Measurements from ENCODE around the gene MYCBPAP. TPM values are rescaled to one million over a fixed set of nuclear protein-coding genes. Genes with fewer than 3 reads are reported as not detected.

The MYCBPAP gene
- polyA plus RNA-seq, 2 donors = 0.05 to 0.22 TPM

DNA sequence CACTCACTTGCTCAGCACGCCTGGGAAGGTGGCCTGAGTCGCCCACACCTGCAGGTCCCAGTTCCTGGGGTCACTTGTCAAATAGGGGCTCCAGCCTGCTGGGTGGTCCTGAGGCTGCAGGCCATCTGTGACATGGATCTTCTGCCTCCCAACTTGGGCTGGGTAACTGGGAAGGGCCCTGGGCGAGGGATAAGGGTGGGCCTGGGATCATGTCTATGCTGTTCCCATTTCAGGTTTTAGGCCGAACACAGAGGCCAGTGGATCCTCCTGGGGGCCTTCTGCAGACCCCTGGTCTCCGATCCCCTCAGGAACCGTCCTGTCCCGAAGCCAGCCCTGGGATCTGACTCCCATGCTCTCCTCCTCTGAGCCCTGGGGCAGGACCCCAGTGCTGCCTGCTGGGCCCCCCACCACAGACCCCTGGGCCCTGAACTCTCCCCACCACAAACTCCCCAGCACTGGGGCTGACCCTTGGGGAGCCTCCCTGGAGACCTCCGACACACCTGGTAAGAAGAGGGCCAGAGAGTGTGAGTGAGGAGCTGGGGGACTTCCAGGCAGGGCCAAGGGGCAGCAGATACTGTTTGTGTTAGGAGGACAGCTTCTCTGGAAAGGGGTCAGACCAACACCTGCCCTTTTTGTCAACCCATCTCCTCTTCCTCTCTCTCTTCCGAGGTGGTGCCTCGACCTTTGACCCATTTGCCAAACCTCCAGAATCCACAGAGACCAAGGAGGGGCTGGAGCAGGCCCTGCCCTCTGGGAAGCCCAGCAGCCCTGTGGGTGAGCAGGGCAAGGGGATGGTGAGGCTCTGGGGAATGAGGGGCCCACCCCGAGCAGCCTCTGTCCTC, 32.5 kb downstream of the MYCBPAP start:
- H3K36me3 ChIP-seq (ENCODE audit: control insufficient read depth in 2 of 2, insufficient read depth in 2 of 2, low read length in 1 of 2) = peaks cover 0 to 33% of the 10 kb centered on the region in 2 donors
- peak overlapping the region; percentile 57 to 86 for H3K27ac ChIP-seq (ENCODE audit: low read depth in 2 of 2, low read length in 1 of 2)
- H3K9me3 ChIP-seq (ENCODE audit: control insufficient read depth in 2 of 2, insufficient read depth in 1 of 2, low read depth in 1 of 2, low read length in 1 of 2) = no peaks in the 10 kb centered on the region
- WGBS, 2 donors = 78 to 82% methylated on average over 11 of the region's 11 CpGs
- no peaks in the 10 kb centered on the region for H3K27me3 ChIP-seq (ENCODE audit: control insufficient read depth in 1 of 2, insufficient read depth in 2 of 2, low read length in 2 of 2)
- H3K4me1 ChIP-seq (ENCODE audit: control insufficient read depth in 2 of 2, insufficient read depth in 2 of 2, low read length in 1 of 2) = peaks cover 7 to 51% of the 10 kb centered on the region in 2 donors
- no peak overlapping the region for H3K4me3 ChIP-seq (ENCODE audit: low read depth in 1 of 2, low read length in 2 of 2)

DNA sequence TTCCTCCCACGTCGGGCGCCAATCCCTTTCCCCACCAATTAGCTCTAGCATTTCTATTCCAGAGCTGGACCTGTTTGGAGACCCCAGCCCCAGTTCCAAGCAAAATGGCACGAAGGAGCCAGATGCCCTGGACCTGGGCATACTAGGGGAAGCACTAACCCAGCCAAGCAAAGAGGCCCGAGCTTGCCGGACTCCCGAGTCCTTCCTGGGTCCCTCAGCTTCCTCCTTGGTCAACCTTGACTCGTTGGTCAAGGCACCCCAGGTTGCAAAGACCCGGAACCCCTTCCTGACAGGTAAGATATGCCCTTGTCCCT, 33.1 kb downstream of the MYCBPAP start:
- 57 to 62% methylated on average over 9 of the region's 9 CpGs for WGBS, 2 donors
- H3K27ac ChIP-seq (ENCODE audit: low read depth in 2 of 2, low read length in 1 of 2) = peak overlapping the region; percentile 82 to 86
- H3K27me3 ChIP-seq (ENCODE audit: control insufficient read depth in 1 of 2, insufficient read depth in 2 of 2, low read length in 2 of 2) = no peaks in the 10 kb centered on the region
- H3K4me1 ChIP-seq (ENCODE audit: control insufficient read depth in 2 of 2, insufficient read depth in 2 of 2, low read length in 1 of 2) = peaks cover 7 to 50% of the 10 kb centered on the region in 2 donors
- H3K9me3 ChIP-seq (ENCODE audit: control insufficient read depth in 2 of 2, insufficient read depth in 1 of 2, low read depth in 1 of 2, low read length in 1 of 2) = no peaks in the 10 kb centered on the region
- peaks cover 0 to 30% of the 10 kb centered on the region in 2 donors for H3K36me3 ChIP-seq (ENCODE audit: control insufficient read depth in 2 of 2, insufficient read depth in 2 of 2, low read length in 1 of 2)
- peak overlapping the region; percentile 39 to 52 for H3K4me3 ChIP-seq (ENCODE audit: low read depth in 1 of 2, low read length in 2 of 2)

DNA sequence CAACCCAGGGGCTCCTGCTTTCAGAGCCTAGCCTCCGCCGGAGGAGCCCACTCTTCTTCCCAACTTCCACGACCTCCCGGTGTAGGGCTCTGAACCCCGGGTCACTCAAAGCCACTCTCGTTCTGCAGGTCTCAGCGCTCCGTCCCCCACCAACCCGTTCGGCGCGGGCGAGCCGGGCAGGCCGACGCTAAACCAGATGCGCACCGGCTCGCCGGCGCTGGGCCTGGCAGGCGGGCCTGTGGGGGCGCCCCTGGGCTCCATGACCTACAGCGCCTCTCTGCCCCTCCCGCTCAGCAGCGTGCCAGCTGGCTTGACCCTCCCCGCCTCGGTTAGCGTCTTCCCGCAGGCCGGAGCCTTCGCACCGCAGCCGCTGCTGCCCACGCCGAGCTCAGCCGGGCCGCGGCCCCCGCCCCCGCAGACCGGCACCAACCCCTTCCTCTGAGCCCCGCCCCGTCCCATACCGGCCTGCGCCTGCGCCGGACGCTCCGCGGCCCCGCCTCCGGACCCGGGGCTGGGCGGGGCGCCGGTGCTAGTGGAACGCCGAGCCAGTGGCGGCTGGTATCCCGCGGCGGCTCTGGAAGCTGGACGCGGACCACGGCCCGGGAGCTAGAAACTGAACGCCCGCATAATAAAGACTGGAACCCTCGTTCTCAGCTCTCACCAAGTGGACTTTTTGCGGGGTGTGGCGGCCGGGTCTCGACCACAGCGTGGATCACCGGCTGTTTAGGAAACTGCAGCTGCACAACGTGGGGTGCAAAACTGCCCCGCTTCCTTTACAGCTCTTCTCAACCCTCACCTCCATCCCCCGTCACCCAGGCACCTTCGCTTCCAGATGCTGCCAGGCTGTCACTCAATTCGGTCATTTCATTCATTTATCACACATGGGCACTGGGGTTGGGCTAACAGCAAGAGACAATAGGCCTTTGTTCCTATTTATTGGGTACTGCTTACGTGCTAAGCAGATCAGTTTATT, 33.8 kb downstream of the MYCBPAP start:
- Histone ChIP-seq H3K27me3 (ENCODE audit: control insufficient read depth in 1 of 2, insufficient read depth in 2 of 2, low read length in 2 of 2) (no peaks in the 10 kb centered on the region), H3K4me3 (ENCODE audit: low read depth in 1 of 2, low read length in 2 of 2) (peak overlapping the region; percentile 39 to 52), H3K9me3 (ENCODE audit: control insufficient read depth in 2 of 2, insufficient read depth in 1 of 2, low read depth in 1 of 2, low read length in 1 of 2) (no peaks in the 10 kb centered on the region), H3K4me1 (ENCODE audit: control insufficient read depth in 2 of 2, insufficient read depth in 2 of 2, low read length in 1 of 2) (peaks cover 7 to 49% of the 10 kb centered on the region in 2 donors), H3K27ac (ENCODE audit: low read depth in 2 of 2, low read length in 1 of 2) (peak overlapping the region; percentile 82 to 86), H3K36me3 (ENCODE audit: control insufficient read depth in 2 of 2, insufficient read depth in 2 of 2, low read length in 1 of 2) (peaks cover 0 to 24% of the 10 kb centered on the region in 2 donors)
- WGBS, 2 donors = 3% methylated on average over 69 to 82 of the region's 82 CpGs

DNA sequence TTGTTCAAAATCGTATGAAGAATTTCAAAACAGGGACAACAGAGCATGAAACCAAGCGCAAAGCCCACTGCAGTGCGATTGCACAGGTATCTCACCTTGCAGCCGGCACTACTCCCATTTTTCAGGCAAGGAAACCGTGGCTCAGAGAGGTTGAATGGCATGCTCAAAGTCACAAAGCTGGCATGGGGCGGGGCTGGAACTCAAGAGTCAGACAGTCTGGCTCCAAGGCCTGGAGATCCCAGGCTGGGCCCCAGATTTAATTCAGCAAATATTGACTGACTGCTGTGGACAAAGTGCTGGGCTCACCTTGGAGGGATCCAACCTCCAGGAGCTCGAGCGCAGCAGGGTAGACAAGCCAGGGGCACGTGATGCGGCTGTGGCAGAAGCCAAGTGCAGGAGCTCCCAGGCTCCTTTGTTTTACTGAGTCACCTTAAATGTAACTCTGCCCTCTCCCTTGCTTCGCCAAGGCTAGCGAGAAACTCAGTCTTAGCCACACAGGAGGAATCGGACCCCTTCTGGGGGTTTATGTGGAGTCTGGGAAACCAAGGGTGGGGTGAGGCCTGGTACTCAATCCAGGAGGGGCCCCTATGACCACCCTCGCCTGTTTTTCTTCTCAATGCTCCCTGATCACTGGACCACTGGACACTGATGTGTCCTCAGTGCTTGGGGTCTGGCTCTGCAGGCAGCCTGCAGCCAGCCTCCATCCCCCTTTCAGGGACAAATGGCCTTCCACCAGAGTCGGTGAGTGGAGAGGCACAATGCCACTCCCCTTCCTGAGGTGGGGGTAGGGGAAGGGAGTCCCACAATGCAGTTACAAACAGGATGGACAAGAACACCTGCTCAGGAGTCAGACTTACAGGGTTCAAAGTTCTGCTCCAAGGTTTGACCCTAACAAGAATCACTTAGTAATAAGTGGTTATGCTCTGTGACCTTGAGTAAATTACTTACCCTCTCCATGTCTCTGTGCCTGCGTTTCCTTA, 34.8 kb downstream of the MYCBPAP start:
- Histone ChIP-seq H3K36me3 (ENCODE audit: control insufficient read depth in 2 of 2, insufficient read depth in 2 of 2, low read length in 1 of 2) (peaks cover 0 to 16% of the 10 kb centered on the region in 2 donors), H3K9me3 (ENCODE audit: control insufficient read depth in 2 of 2, insufficient read depth in 1 of 2, low read depth in 1 of 2, low read length in 1 of 2) (no peaks in the 10 kb centered on the region), H3K4me3 (ENCODE audit: low read depth in 1 of 2, low read length in 2 of 2) (no peak overlapping the region), H3K4me1 (ENCODE audit: control insufficient read depth in 2 of 2, insufficient read depth in 2 of 2, low read length in 1 of 2) (peaks cover 14 to 46% of the 10 kb centered on the region in 2 donors), H3K27ac (ENCODE audit: low read depth in 2 of 2, low read length in 1 of 2) (peak overlapping the region; percentile 82 to 84), H3K27me3 (ENCODE audit: control insufficient read depth in 1 of 2, insufficient read depth in 2 of 2, low read length in 2 of 2) (no peaks in the 10 kb centered on the region)
- WGBS, 2 donors = 49 to 63% methylated on average over 16 of the region's 16 CpGs

DNA sequence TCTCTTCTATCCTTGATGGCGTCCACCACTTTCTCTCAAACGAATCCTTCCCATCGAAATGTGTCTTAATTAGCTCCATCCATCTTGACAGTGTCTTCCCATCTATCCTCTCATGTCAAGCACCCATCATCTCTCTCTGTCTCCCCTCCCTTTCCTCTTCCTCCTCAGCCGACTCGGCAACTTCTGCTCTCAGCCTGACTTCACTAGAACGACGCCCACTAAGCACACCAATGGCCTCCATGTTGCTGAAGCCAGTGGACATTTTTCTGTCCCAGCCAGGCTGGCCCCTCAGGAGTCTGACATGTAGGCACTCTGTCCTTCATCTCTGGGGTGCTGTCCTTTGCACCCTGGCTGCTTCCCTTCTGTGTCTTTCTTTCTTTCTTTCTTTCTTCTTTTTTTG, 36.3 kb downstream of the MYCBPAP start:
- no peak overlapping the region for H3K27ac ChIP-seq (ENCODE audit: low read depth in 2 of 2, low read length in 1 of 2)
- H3K9me3 ChIP-seq (ENCODE audit: control insufficient read depth in 2 of 2, insufficient read depth in 1 of 2, low read depth in 1 of 2, low read length in 1 of 2) = no peaks in the 10 kb centered on the region
- no peak overlapping the region for H3K4me3 ChIP-seq (ENCODE audit: low read depth in 1 of 2, low read length in 2 of 2)
- no peaks in the 10 kb centered on the region for H3K27me3 ChIP-seq (ENCODE audit: control insufficient read depth in 1 of 2, insufficient read depth in 2 of 2, low read length in 2 of 2)
- 61 to 72% methylated on average over 7 of the region's 7 CpGs for WGBS, 2 donors
- peaks cover 14 to 34% of the 10 kb centered on the region in 2 donors for H3K4me1 ChIP-seq (ENCODE audit: control insufficient read depth in 2 of 2, insufficient read depth in 2 of 2, low read length in 1 of 2)
- peaks cover 0 to 8% of the 10 kb centered on the region in 2 donors for H3K36me3 ChIP-seq (ENCODE audit: control insufficient read depth in 2 of 2, insufficient read depth in 2 of 2, low read length in 1 of 2)

DNA sequence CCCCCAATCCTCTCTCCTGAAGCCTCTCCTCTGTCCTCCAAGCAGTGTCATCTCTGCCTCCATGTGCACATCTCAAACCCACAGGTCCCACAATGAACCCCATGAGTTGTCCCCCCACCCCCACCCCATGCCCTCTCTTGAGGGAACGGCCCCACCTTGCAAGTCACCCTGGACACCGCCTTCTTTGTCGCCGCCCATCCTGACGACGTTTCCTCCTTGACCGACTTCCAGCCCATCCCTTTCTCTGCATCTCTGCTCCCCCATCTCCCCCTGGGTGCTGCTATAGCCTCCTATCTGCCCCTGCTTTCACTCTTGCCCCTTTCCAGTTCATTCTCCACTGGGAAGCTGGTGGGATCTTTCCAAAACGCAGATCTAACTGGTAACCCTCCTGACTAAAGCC, 37.1 kb downstream of the MYCBPAP start:
- Histone ChIP-seq H3K27me3 (ENCODE audit: control insufficient read depth in 1 of 2, insufficient read depth in 2 of 2, low read length in 2 of 2) (no peaks in the 10 kb centered on the region), H3K4me3 (ENCODE audit: low read depth in 1 of 2, low read length in 2 of 2) (no peak overlapping the region), H3K27ac (ENCODE audit: low read depth in 2 of 2, low read length in 1 of 2) (no peak overlapping the region), H3K36me3 (ENCODE audit: control insufficient read depth in 2 of 2, insufficient read depth in 2 of 2, low read length in 1 of 2) (peaks cover 0 to 6% of the 10 kb centered on the region in 2 donors), H3K9me3 (ENCODE audit: control insufficient read depth in 2 of 2, insufficient read depth in 1 of 2, low read depth in 1 of 2, low read length in 1 of 2) (no peaks in the 10 kb centered on the region), H3K4me1 (ENCODE audit: control insufficient read depth in 2 of 2, insufficient read depth in 2 of 2, low read length in 1 of 2) (peaks cover 14 to 28% of the 10 kb centered on the region in 2 donors)
- WGBS, 2 donors = 27 to 38% methylated on average over 8 of the region's 8 CpGs

DNA sequence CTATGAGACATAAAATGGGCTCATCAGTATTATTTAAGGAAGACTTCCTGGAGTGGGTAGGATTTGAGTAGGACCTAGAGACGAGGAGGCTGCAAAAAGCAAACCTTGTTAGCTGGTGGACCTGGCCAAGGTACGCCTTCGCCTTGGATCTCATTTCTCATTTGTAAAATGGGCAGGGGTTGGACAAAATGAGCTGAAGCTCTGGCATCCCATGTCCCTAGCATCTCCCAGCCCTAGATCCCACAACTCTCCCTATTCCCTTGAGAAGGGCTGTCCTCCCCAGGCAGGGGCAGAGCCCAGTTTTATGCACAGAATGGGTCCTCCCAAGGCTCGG, 38.4 kb downstream of the MYCBPAP start:
- Histone ChIP-seq H3K27me3 (ENCODE audit: control insufficient read depth in 1 of 2, insufficient read depth in 2 of 2, low read length in 2 of 2) (no peaks in the 10 kb centered on the region), H3K9me3 (ENCODE audit: control insufficient read depth in 2 of 2, insufficient read depth in 1 of 2, low read depth in 1 of 2, low read length in 1 of 2) (no peaks in the 10 kb centered on the region), H3K27ac (ENCODE audit: low read depth in 2 of 2, low read length in 1 of 2) (no peak overlapping the region), H3K4me1 (ENCODE audit: control insufficient read depth in 2 of 2, insufficient read depth in 2 of 2, low read length in 1 of 2) (peaks cover 14 to 17% of the 10 kb centered on the region in 2 donors), H3K4me3 (ENCODE audit: low read depth in 1 of 2, low read length in 2 of 2) (peak overlapping the region; percentile 56 to 67), H3K36me3 (ENCODE audit: control insufficient read depth in 2 of 2, insufficient read depth in 2 of 2, low read length in 1 of 2) (peaks cover 0 to 10% of the 10 kb centered on the region in 2 donors)
- WGBS, 2 donors = 45 to 49% methylated on average over 4 of the region's 4 CpGs

DNA sequence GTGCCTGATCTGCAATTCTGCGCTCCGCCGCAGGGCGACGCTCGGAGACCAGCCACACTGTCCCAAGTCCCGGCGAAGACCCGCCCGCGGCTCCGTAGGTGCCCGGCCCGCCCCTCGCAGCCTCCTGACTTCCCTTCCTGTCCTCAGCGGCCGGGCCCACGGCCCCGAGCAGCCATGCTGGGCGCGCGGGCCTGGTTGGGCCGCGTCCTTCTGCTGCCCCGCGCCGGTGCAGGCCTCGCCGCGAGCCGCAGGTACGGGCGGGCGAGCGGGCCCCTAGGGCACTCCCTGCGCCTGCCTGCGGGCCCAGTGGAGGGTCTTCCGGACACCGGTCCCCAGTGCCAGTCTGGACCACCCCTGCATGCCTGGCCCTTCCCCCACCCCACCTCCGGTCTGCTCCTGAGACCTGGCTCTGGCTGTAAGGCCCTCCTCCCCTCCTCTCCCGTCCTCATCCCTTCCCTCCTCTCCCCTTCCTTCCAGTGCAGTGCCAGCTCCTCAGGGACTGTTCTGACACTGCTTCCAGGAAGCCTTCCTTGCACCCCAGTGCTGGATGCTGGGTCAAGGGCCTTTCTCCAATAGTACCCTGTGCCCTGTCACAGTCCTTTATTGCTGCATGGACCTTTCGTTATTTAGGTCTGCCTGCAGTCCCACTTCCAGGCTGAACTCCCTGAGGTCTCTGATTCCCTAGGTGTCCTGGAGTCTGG, 38.9 kb downstream of the MYCBPAP start, which contains the start of gene SPATA20:
Gene SPATA20, plus strand, starts transcription at position 140 of the 701 bp plus-strand sequence. Its CDS starts 35 bp downstream, at position 175.
- Histone ChIP-seq H3K36me3 (ENCODE audit: control insufficient read depth in 2 of 2, insufficient read depth in 2 of 2, low read length in 1 of 2) (peaks cover 0 to 9% of the 10 kb centered on the region in 2 donors), H3K27ac (ENCODE audit: low read depth in 2 of 2, low read length in 1 of 2) (peak within 1 kb of the TSS; percentile 50 to 72), H3K4me3 (ENCODE audit: low read depth in 1 of 2, low read length in 2 of 2) (peak within 1 kb of the TSS; percentile 56 to 67), H3K9me3 (ENCODE audit: control insufficient read depth in 2 of 2, insufficient read depth in 1 of 2, low read depth in 1 of 2, low read length in 1 of 2) (no peaks in the 10 kb centered on the region), H3K27me3 (ENCODE audit: control insufficient read depth in 1 of 2, insufficient read depth in 2 of 2, low read length in 2 of 2) (no peaks in the 10 kb centered on the region), H3K4me1 (ENCODE audit: control insufficient read depth in 2 of 2, insufficient read depth in 2 of 2, low read length in 1 of 2) (peaks cover 14 to 15% of the 10 kb centered on the region in 2 donors)
- 2 to 4% methylated on average over 22 to 42 of the region's 42 CpGs for WGBS, 2 donors
